ENCODE measurements around the gene HTR2B. TPM values are rescaled to one million over a fixed set of nuclear protein-coding genes. Genes with fewer than 3 reads are reported as not detected.

Gene HTR2B
- total RNA-seq, 1 experiment from 2014 or later, result not detected

DNA sequence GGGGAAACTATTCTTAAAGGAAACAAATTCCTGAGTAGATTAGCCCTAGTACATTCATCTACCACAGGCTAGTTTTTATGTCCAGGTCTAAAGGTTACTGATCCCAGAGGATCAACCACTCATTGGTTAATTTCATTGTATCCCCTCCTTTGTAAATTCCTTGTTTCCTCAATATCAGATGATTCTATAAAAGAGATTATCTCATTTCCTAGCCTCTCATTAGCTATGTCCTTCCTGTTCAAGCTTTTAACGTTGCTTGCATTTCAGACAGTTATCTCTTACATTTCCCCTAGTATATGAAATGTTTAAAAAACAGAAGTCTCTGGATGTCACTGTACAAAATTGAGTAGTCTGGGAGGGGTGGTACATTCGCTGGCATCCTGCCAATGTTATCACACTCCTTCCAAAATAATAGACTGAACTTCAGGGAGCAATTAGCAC lies 49.4 kb upstream of the HTR2B start:
- no peak for DNase-seq (ENCODE audit: low read depth, low spot score)
- H3K4me1 ChIP-seq (ENCODE audit: control insufficient read depth in 1 of 2, insufficient read depth in 2 of 2, low read length in 2 of 2), result no peaks in the 10 kb centered on the region
- peaks cover 8 to 33% of the 10 kb centered on the region in 2 experiments; a peak in 3 of 4 replicates for H3K36me3 ChIP-seq (ENCODE audit: control insufficient read depth in 1 of 2, insufficient read depth in 2 of 2, low read length in 2 of 2)
- no peaks in the 10 kb centered on the region for H3K9me2 ChIP-seq (ENCODE audit: insufficient read depth)
- H2AFZ ChIP-seq (ENCODE audit: low read depth, low read length, poor library complexity, severe bottlenecking), result no peak overlapping the region
- RAD21 ChIA-PET (ENCODE audit: low non-redundant PET in 1 of 2, low total read pairs in 2 of 2, uncharacterized antibody in 2 of 2, unreplicated experiment in 2 of 2), result no interaction called here
- TF ChIP-seq, protein P1, sequence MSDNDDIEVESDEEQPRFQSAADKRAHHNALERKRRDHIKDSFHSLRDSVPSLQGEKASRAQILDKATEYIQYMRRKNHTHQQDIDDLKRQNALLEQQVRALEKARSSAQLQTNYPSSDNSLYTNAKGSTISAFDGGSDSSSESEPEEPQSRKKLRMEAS (IDR thresholded peaks at IDR 0.05), result no peak
- no peak for TF ChIP-seq EGR1 (IDR thresholded peaks at IDR 0.05; ENCODE audit: low read depth)
- no peak for TF ChIP-seq SRF (IDR thresholded peaks at IDR 0.05; ENCODE audit: low read depth)
- TF ChIP-seq RAD21 (IDR thresholded peaks at IDR 0.05; ENCODE audit: low read depth), result no peak
- TF ChIP-seq CBX3 (IDR thresholded peaks at IDR 0.05; ENCODE audit: low read depth), result no peak
- TF ChIP-seq, protein P2, sequence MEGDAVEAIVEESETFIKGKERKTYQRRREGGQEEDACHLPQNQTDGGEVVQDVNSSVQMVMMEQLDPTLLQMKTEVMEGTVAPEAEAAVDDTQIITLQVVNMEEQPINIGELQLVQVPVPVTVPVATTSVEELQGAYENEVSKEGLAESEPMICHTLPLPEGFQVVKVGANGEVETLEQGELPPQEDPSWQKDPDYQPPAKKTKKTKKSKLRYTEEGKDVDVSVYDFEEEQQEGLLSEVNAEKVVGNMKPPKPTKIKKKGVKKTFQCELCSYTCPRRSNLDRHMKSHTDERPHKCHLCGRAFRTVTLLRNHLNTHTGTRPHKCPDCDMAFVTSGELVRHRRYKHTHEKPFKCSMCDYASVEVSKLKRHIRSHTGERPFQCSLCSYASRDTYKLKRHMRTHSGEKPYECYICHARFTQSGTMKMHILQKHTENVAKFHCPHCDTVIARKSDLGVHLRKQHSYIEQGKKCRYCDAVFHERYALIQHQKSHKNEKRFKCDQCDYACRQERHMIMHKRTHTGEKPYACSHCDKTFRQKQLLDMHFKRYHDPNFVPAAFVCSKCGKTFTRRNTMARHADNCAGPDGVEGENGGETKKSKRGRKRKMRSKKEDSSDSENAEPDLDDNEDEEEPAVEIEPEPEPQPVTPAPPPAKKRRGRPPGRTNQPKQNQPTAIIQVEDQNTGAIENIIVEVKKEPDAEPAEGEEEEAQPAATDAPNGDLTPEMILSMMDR (IDR thresholded peaks at IDR 0.05 in 2 of 3, conservative IDR thresholded peaks at IDR 0.05 in 1 of 3; ENCODE audit: borderline replicate concordance in 1 of 3, insufficient read depth in 1 of 3, low read depth in 2 of 3, low read length in 2 of 3), result no peak
- no peak for TF ChIP-seq TCF7L2 (IDR thresholded peaks at IDR 0.05; ENCODE audit: borderline replicate concordance, extremely low read depth, insufficient read depth, insufficient read length)
- BruUV-seq (replicated peaks), result no TSS peak
- no peaks in the 10 kb centered on the region for H4K20me1 ChIP-seq (ENCODE audit: insufficient read depth)
- no peaks in the 10 kb centered on the region for H3K9me3 ChIP-seq (ENCODE audit: control insufficient read depth in 1 of 2, insufficient read depth in 1 of 2, low read depth in 1 of 2, low read length in 2 of 2)
- H3K9ac ChIP-seq (ENCODE audit: low read length), result no peak overlapping the region
- no peak for ATAC-seq
- CTCF ChIA-PET, result interaction anchor here (1.0 kb wide), 1 partner anchor 278 kb away, joined by 5 read pairs; no protein-coding TSS in a partner anchor
- H3K4me3 ChIP-seq (replicated peaks in 1 of 2; ENCODE audit: low read depth in 1 of 2, low read length in 2 of 2), result no peak overlapping the region
- no peak overlapping the region for H3K27ac ChIP-seq (ENCODE audit: low read depth, low read length)
- no peak overlapping the region for H3K4me2 ChIP-seq (ENCODE audit: low read length)
- intact Hi-C loops (cut with micrococcal nuclease), result no loop called here
- no peaks in the 10 kb centered on the region for H3K79me2 ChIP-seq (ENCODE audit: insufficient read depth, low read length)
- no peaks in the 10 kb centered on the region for H3K27me3 ChIP-seq (ENCODE audit: insufficient read depth, low read length)
- POLR2A ChIA-PET, result no interaction called here

DNA sequence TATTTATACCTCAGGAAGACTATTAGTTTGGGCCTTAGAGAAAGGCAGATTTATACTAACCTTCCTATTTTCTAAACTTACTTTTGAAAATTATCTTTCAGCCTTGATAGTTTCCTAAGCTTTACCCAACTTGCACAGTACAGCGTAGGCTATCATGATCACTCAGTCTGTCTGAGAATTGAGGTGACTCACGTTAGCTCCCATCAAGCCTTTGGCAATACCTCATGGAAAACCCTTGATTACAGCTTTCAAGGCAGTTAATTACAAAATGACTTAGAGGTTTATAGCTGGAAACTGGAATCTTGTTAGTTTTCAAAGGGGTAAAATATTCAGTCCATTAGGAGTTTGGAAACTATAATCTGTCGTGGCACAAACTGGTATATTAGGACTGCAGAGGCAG lies 47.2 kb upstream of the HTR2B start:
- ATAC-seq, result no peak
- H3K36me3 ChIP-seq (ENCODE audit: control insufficient read depth in 1 of 2, insufficient read depth in 2 of 2, low read length in 2 of 2), result peaks cover 8 to 45% of the 10 kb centered on the region in 2 experiments; a peak in 3 of 4 replicates
- intact Hi-C loops (cut with micrococcal nuclease), result no loop called here
- TF ChIP-seq, protein P2 (IDR thresholded peaks at IDR 0.05 in 2 of 3, conservative IDR thresholded peaks at IDR 0.05 in 1 of 3; ENCODE audit: borderline replicate concordance in 1 of 3, insufficient read depth in 1 of 3, low read depth in 2 of 3, low read length in 2 of 3), result no peak
- TF ChIP-seq POLR2AphosphoS5 (IDR thresholded peaks at IDR 0.05; ENCODE audit: low read depth, low read length), result no peak
- no peak for TF ChIP-seq YY1 (IDR thresholded peaks at IDR 0.05; ENCODE audit: extremely low read depth, insufficient replicate concordance, low read depth, low read length)
- POLR2A ChIA-PET, result no interaction called here
- no peak overlapping the region for H3K9ac ChIP-seq (ENCODE audit: low read length)
- no peaks in the 10 kb centered on the region for H3K4me1 ChIP-seq (ENCODE audit: control insufficient read depth in 1 of 2, insufficient read depth in 2 of 2, low read length in 2 of 2)
- RAD21 ChIA-PET (ENCODE audit: low non-redundant PET in 1 of 2, low total read pairs in 2 of 2, uncharacterized antibody in 2 of 2, unreplicated experiment in 2 of 2), result no interaction called here
- no peak overlapping the region for H2AFZ ChIP-seq (ENCODE audit: low read depth, low read length, poor library complexity, severe bottlenecking)
- CTCF ChIA-PET, result no interaction called here
- no peaks in the 10 kb centered on the region for H3K27me3 ChIP-seq (ENCODE audit: insufficient read depth, low read length)
- BruUV-seq (replicated peaks), result no TSS peak
- no peaks in the 10 kb centered on the region for H3K9me3 ChIP-seq (ENCODE audit: control insufficient read depth in 1 of 2, insufficient read depth in 1 of 2, low read depth in 1 of 2, low read length in 2 of 2)
- no peak for DNase-seq (ENCODE audit: low read depth, low spot score)
- H3K9me2 ChIP-seq (ENCODE audit: insufficient read depth), result no peaks in the 10 kb centered on the region
- no peaks in the 10 kb centered on the region for H4K20me1 ChIP-seq (ENCODE audit: insufficient read depth)
- H3K79me2 ChIP-seq (ENCODE audit: insufficient read depth, low read length), result no peaks in the 10 kb centered on the region
- no peak overlapping the region for H3K4me3 ChIP-seq (replicated peaks in 1 of 2; ENCODE audit: low read depth in 1 of 2, low read length in 2 of 2)
- no peak overlapping the region for H3K27ac ChIP-seq (ENCODE audit: low read depth, low read length)
- H3K4me2 ChIP-seq (ENCODE audit: low read length), result no peak overlapping the region
